ENCODE data around the gene AIG1.

The AIG1 gene

DNA sequence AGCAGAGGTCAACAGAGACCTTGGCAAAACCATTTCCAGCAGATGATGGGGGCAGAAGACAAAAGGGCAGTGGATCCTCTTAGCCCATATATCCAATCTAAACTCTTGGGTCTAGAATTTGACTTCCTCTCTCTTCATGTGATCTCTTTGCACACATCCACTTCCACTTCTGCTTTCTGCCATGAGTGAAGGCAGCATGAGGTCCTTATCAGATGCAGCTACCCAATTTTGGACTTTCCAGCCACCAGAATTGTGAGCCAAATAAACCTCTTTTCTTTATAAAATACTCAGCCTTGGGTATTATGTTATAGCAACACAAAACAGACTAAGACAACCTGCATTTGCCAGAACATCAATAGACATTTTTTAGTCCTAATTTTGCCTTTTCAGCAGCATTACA is 198.3 kb downstream of the AIG1 start:
- no peak for DNase-seq (ENCODE audit: low read depth, low spot score)
- H3K9me3 ChIP-seq (ENCODE audit: control insufficient read depth, insufficient read depth, low read length): no peaks in the 10 kb centered on the region
- H3K27ac ChIP-seq (ENCODE audit: low read length): no peak overlapping the region
- H3K4me3 ChIP-seq (ENCODE audit: low read length): no peak overlapping the region
- H3K36me3 ChIP-seq (ENCODE audit: control insufficient read depth, insufficient read depth, low read length): no peaks in the 10 kb centered on the region
- H3K4me1 ChIP-seq (ENCODE audit: control insufficient read depth, insufficient read depth, low read length): no peaks in the 10 kb centered on the region
- H3K27me3 ChIP-seq (ENCODE audit: control insufficient read depth, insufficient read depth, low read length): no peaks in the 10 kb centered on the region

DNA sequence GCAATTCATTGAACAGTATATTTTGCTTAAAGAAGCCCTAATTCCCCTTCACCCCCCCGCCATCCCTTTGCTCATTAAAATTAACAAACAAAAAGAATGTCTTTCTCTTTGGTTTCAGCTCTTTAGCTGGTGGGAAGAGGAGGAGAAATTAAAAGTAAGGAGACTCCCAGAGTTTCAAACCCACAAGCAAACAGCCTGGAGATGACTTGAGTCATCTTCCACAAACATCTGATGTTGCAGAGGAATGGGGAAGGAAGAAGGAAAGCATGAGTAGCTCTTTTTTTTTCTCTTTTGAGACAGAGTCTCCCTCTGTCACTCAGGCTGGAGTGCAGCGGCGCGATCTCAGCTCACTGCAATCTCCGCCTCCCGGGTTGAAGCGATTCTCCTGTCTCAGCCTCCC is 200.2 kb downstream of the AIG1 start:
- WGBS (ENCODE audit: insufficient coverage, insufficient read length): no CpG with 5 or more reads among the region's 7 CpGs
- no peaks in the 10 kb centered on the region for H3K36me3 ChIP-seq (ENCODE audit: control insufficient read depth, insufficient read depth, low read length)
- no peak for DNase-seq (ENCODE audit: low read depth, low spot score)
- H3K4me3 ChIP-seq (ENCODE audit: low read length): no peak overlapping the region
- peaks cover 3% of the 10 kb centered on the region; the same call in 1 of the 2 replicates for H3K4me1 ChIP-seq (ENCODE audit: control insufficient read depth, insufficient read depth, low read length)
- H3K9me3 ChIP-seq (ENCODE audit: control insufficient read depth, insufficient read depth, low read length): no peaks in the 10 kb centered on the region
- H3K27ac ChIP-seq (ENCODE audit: low read length): no peak overlapping the region
- no peaks in the 10 kb centered on the region for H3K27me3 ChIP-seq (ENCODE audit: control insufficient read depth, insufficient read depth, low read length)

- Histone ChIP-seq H3K27ac (ENCODE audit: low read length) (no peak overlapping the region), H3K4me1 (ENCODE audit: control insufficient read depth, insufficient read depth, low read length) (peaks cover 3% of the 10 kb centered on the region; the same call in 1 of the 2 replicates), H3K9me3 (ENCODE audit: control insufficient read depth, insufficient read depth, low read length) (no peaks in the 10 kb centered on the region), H3K36me3 (ENCODE audit: control insufficient read depth, insufficient read depth, low read length) (no peaks in the 10 kb centered on the region), H3K27me3 (ENCODE audit: control insufficient read depth, insufficient read depth, low read length) (no peaks in the 10 kb centered on the region), H3K4me3 (ENCODE audit: low read length) (no peak overlapping the region)
- DNase-seq (ENCODE audit: low read depth, low spot score): no peak
- WGBS (ENCODE audit: insufficient coverage, insufficient read length): no CpG with 5 or more reads among the region's 3 CpGs
Observed at GRCh38 chr6:143261899-143262436, 201.3 kb downstream of the AIG1 start.

- Histone ChIP-seq H3K9me3 (ENCODE audit: control insufficient read depth, insufficient read depth, low read length) (no peaks in the 10 kb centered on the region), H3K36me3 (ENCODE audit: control insufficient read depth, insufficient read depth, low read length) (no peaks in the 10 kb centered on the region), H3K4me3 (ENCODE audit: low read length) (no peak overlapping the region), H3K4me1 (ENCODE audit: control insufficient read depth, insufficient read depth, low read length) (peaks cover 3% of the 10 kb centered on the region; the same call in 1 of the 2 replicates), H3K27me3 (ENCODE audit: control insufficient read depth, insufficient read depth, low read length) (no peaks in the 10 kb centered on the region), H3K27ac (ENCODE audit: low read length) (no peak overlapping the region)
- whole genome bisulfite sequencing (ENCODE audit: insufficient coverage, insufficient read length): no CpG with 5 or more reads among the region's 2 CpGs
- DNase-seq (ENCODE audit: low read depth, low spot score): no peak
Observed at GRCh38 chr6:143262859-143263258, 202.2 kb downstream of the AIG1 start.

- no peak overlapping the region for H3K4me3 ChIP-seq (ENCODE audit: low read length)
- no peak for DNase-seq (ENCODE audit: low read depth, low spot score)
- no peaks in the 10 kb centered on the region for H3K36me3 ChIP-seq (ENCODE audit: control insufficient read depth, insufficient read depth, low read length)
- no peaks in the 10 kb centered on the region for H3K9me3 ChIP-seq (ENCODE audit: control insufficient read depth, insufficient read depth, low read length)
- H3K27ac ChIP-seq (ENCODE audit: low read length): no peak overlapping the region
- H3K27me3 ChIP-seq (ENCODE audit: control insufficient read depth, insufficient read depth, low read length): no peaks in the 10 kb centered on the region
- no CpG with 5 or more reads among the region's 5 CpGs for WGBS (ENCODE audit: insufficient coverage, insufficient read length)
- H3K4me1 ChIP-seq (ENCODE audit: control insufficient read depth, insufficient read depth, low read length): peaks cover 3% of the 10 kb centered on the region; the same call in 1 of the 2 replicates
Observed at GRCh38 chr6:143264379-143264778, 203.7 kb downstream of the AIG1 start.

GRCh38 chr6:143264986-143265764 is 204.5 kb downstream of the AIG1 start:
- no CpG with 5 or more reads among the region's 4 CpGs for WGBS (ENCODE audit: insufficient coverage, insufficient read length)

DNA sequence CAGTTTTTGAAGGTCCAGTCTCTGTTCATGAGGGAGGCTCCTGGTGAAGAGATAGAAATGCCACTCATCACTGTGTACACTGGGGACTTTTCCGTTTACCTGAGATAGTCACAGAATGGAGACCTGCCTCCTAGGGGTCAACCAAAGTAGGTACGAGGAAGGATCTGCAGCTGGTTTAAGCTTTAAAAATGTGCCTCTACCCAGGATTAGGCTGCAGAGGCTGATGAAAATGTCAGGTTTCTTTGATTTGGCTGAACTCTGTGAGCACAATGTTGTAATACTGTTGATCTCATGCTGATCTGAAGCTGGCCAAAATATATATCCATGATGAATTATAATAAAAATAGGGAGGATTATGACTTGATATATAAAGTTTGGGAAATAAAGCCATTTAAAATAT is 207.1 kb downstream of the AIG1 start:
- no CpG with 5 or more reads among the region's 2 CpGs for WGBS (ENCODE audit: insufficient coverage, insufficient read length)

More at GRCh38 chr6:143264986-143265764, 204.5 kb downstream of the AIG1 start:
- DNase-seq (ENCODE audit: low read depth, low spot score): no peak
- H3K27me3 ChIP-seq (ENCODE audit: control insufficient read depth, insufficient read depth, low read length): no peaks in the 10 kb centered on the region
- peaks cover 3% of the 10 kb centered on the region; the same call in 1 of the 2 replicates for H3K4me1 ChIP-seq (ENCODE audit: control insufficient read depth, insufficient read depth, low read length)
- H3K9me3 ChIP-seq (ENCODE audit: control insufficient read depth, insufficient read depth, low read length): no peaks in the 10 kb centered on the region
- H3K36me3 ChIP-seq (ENCODE audit: control insufficient read depth, insufficient read depth, low read length): no peaks in the 10 kb centered on the region
- H3K4me3 ChIP-seq (ENCODE audit: low read length): no peak overlapping the region
- H3K27ac ChIP-seq (ENCODE audit: low read length): no peak overlapping the region

GRCh38 chr6:143268439-143268838 is 207.8 kb downstream of the AIG1 start:
- Histone ChIP-seq H3K4me3 (ENCODE audit: low read length) (no peak overlapping the region), H3K9me3 (ENCODE audit: control insufficient read depth, insufficient read depth, low read length) (no peaks in the 10 kb centered on the region), H3K36me3 (ENCODE audit: control insufficient read depth, insufficient read depth, low read length) (no peaks in the 10 kb centered on the region), H3K27ac (ENCODE audit: low read length) (no peak overlapping the region), H3K4me1 (ENCODE audit: control insufficient read depth, insufficient read depth, low read length) (peaks cover 3% of the 10 kb centered on the region; the same call in 1 of the 2 replicates), H3K27me3 (ENCODE audit: control insufficient read depth, insufficient read depth, low read length) (no peaks in the 10 kb centered on the region)
- WGBS (ENCODE audit: insufficient coverage, insufficient read length): no CpG with 5 or more reads among the region's 1 CpG
- DNase-seq (ENCODE audit: low read depth, low spot score): no peak

More for the DNA sequence above, 207.1 kb downstream of the AIG1 start:
- Histone ChIP-seq H3K4me1 (ENCODE audit: control insufficient read depth, insufficient read depth, low read length) (peaks cover 3% of the 10 kb centered on the region; the same call in 1 of the 2 replicates), H3K27me3 (ENCODE audit: control insufficient read depth, insufficient read depth, low read length) (no peaks in the 10 kb centered on the region), H3K4me3 (ENCODE audit: low read length) (no peak overlapping the region), H3K36me3 (ENCODE audit: control insufficient read depth, insufficient read depth, low read length) (no peaks in the 10 kb centered on the region), H3K27ac (ENCODE audit: low read length) (no peak overlapping the region), H3K9me3 (ENCODE audit: control insufficient read depth, insufficient read depth, low read length) (no peaks in the 10 kb centered on the region)
- no peak for DNase-seq (ENCODE audit: low read depth, low spot score)

GRCh38 chr6:143270026-143270425 is 209.3 kb downstream of the AIG1 start:
- Histone ChIP-seq H3K27me3 (ENCODE audit: control insufficient read depth, insufficient read depth, low read length) (no peaks in the 10 kb centered on the region), H3K4me3 (ENCODE audit: low read length) (no peak overlapping the region), H3K9me3 (ENCODE audit: control insufficient read depth, insufficient read depth, low read length) (no peaks in the 10 kb centered on the region), H3K27ac (ENCODE audit: low read length) (no peak overlapping the region), H3K36me3 (ENCODE audit: control insufficient read depth, insufficient read depth, low read length) (no peaks in the 10 kb centered on the region), H3K4me1 (ENCODE audit: control insufficient read depth, insufficient read depth, low read length) (no peaks in the 10 kb centered on the region)
- no CpG with 5 or more reads among the region's 1 CpG for WGBS (ENCODE audit: insufficient coverage, insufficient read length)
- DNase-seq (ENCODE audit: low read depth, low spot score): no peak

GRCh38 chr6:143271024-143271423 is 210.3 kb downstream of the AIG1 start:
- H3K9me3 ChIP-seq (ENCODE audit: control insufficient read depth, insufficient read depth, low read length): no peaks in the 10 kb centered on the region
- H3K36me3 ChIP-seq (ENCODE audit: control insufficient read depth, insufficient read depth, low read length): no peaks in the 10 kb centered on the region
- H3K27ac ChIP-seq (ENCODE audit: low read length): no peak overlapping the region
- H3K4me1 ChIP-seq (ENCODE audit: control insufficient read depth, insufficient read depth, low read length): no peaks in the 10 kb centered on the region
- DNase-seq (ENCODE audit: low read depth, low spot score): no peak
- H3K27me3 ChIP-seq (ENCODE audit: control insufficient read depth, insufficient read depth, low read length): no peaks in the 10 kb centered on the region
- WGBS (ENCODE audit: insufficient coverage, insufficient read length): no CpG with 5 or more reads among the region's 4 CpGs
- no peak overlapping the region for H3K4me3 ChIP-seq (ENCODE audit: low read length)

DNA sequence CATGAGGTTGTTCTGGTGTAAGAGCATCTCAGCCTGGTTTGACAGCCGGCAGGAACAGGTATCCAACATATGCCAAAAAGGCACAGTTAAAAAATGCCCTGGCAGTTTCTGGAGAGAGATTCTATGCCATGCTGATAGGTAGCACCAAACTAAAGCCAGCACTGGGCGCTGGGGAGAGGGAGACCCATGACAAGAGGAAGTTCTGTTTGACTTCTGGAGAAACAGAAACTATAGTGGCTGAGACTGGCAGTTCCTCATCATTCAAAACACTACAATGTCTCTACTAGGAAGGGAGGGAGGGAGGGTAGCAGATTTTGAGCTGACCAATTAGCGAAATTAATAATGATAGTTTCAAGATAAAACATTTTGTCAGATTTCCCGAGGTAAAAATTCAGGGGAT is 215.7 kb downstream of the AIG1 start:
- Histone ChIP-seq H3K4me1 (ENCODE audit: control insufficient read depth, insufficient read depth, low read length) (no peaks in the 10 kb centered on the region), H3K9me3 (ENCODE audit: control insufficient read depth, insufficient read depth, low read length) (no peaks in the 10 kb centered on the region), H3K27me3 (ENCODE audit: control insufficient read depth, insufficient read depth, low read length) (no peaks in the 10 kb centered on the region), H3K4me3 (ENCODE audit: low read length) (no peak overlapping the region), H3K36me3 (ENCODE audit: control insufficient read depth, insufficient read depth, low read length) (no peaks in the 10 kb centered on the region), H3K27ac (ENCODE audit: low read length) (no peak overlapping the region)
- WGBS (ENCODE audit: insufficient coverage, insufficient read length): no CpG with 5 or more reads among the region's 4 CpGs
- no peak for DNase-seq (ENCODE audit: low read depth, low spot score)

Data from iPS DF 6.9 (cell line).